D721Med (cell line): ENCODE results near the gene AGPS.
A peak's percentile ranks its signal among the peaks of the same experiment; 100 is the strongest.
"Not testable (repeated sequence)": the region's sequence is repeated elsewhere in the genome, so short reads cannot be mapped to it uniquely, and the experiment has no call there.

ENCODE experiments used
- DNase-seq: peaks from one replicate; pipeline ENCODE4 v3.0.0; 2011; ENCODE audit warnings: low spot score; ENCODE audit not compliant: insufficient read length
- FAIRE-seq: peaks from 2 replicates; lab custom pipeline; 2011; peaks lifted over from hg19 to GRCh38; lab: Jason Lieb, UNC
- TF ChIP-seq, protein P1 (sequence below): IDR thresholded peaks from 2 replicates; pipeline ENCODE4 v1.5.1; 2012; ENCODE audit warnings: mild to moderate bottlenecking, control low read depth; ENCODE audit not compliant: insufficient read depth; ENCODE audit errors: missing control alignments

The AGPS gene

DNA sequence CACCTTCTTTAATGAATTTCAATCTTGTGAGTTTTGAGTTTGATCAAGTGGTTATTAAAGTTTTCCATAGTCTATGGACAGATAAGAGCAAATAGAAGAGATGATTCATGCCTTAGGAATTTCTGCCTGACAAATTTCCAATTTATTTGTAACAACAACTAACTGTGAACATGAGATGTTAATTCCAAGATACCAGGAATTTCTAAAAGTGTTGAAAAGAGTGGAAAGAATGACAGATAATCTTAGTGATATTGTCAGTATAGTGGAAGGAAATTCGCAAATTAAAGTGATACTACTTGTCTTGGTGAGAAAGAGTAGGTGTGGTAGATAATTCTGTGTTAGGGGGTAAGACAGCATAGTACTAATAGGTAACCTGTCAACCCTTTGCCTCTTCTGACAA, 82.4 kb downstream of the AGPS start:
- TF ChIP-seq, protein P1, sequence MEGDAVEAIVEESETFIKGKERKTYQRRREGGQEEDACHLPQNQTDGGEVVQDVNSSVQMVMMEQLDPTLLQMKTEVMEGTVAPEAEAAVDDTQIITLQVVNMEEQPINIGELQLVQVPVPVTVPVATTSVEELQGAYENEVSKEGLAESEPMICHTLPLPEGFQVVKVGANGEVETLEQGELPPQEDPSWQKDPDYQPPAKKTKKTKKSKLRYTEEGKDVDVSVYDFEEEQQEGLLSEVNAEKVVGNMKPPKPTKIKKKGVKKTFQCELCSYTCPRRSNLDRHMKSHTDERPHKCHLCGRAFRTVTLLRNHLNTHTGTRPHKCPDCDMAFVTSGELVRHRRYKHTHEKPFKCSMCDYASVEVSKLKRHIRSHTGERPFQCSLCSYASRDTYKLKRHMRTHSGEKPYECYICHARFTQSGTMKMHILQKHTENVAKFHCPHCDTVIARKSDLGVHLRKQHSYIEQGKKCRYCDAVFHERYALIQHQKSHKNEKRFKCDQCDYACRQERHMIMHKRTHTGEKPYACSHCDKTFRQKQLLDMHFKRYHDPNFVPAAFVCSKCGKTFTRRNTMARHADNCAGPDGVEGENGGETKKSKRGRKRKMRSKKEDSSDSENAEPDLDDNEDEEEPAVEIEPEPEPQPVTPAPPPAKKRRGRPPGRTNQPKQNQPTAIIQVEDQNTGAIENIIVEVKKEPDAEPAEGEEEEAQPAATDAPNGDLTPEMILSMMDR = no peak
- peak; percentile 46 for FAIRE-seq

DNA sequence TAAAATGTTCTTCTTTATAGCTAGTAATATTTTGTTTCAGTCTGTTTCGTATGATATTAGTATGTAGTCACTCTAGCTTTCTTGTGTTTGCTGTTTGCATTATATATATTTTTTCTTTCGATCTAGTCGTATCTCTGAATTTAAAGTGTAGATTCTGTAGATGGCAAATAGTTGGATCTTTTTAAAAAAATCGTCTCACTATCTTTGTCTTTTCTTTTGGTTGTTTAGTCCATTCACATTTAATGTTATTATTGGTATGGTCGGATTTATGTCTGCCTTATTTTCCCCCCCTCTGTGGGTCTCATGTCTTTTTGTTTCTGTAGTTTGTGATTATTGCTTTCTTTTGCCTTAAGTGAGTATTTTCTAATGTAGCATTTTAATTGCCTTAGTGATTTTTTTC, 84.3 kb downstream of the AGPS start:
- no peak for FAIRE-seq
- TF ChIP-seq, protein P1 = no peak
- no peak for DNase-seq

More for the DNA sequence above, 82.4 kb downstream of the AGPS start:
- no peak for DNase-seq

GRCh38 chr2:177478029-177478428, 85.5 kb downstream of the AGPS start:
- TF ChIP-seq, protein P1 = no peak
- no peak for DNase-seq
- no peak for FAIRE-seq

DNA sequence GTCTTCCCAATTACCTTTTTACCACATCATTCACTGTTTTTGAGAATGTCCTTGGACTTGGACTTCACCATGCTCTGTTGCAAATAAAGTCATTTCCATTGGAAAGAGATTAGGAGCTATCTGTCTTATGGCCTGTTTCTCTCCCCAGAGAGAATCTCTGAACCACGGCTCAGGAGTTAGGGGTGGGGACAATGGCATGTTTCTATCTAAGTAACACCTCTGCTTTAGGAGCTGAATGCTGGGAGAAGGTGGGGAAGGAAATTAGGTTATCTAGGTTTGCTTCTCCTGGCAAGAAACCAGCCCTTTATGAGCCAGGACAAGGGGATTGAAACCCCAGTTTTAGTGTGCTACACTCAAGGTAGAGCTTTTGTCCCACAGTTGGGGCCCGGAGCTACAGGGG, 86.3 kb downstream of the AGPS start:
- FAIRE-seq (no peak), DNase-seq (no peak)
- TF ChIP-seq, protein P1 = no peak

DNA sequence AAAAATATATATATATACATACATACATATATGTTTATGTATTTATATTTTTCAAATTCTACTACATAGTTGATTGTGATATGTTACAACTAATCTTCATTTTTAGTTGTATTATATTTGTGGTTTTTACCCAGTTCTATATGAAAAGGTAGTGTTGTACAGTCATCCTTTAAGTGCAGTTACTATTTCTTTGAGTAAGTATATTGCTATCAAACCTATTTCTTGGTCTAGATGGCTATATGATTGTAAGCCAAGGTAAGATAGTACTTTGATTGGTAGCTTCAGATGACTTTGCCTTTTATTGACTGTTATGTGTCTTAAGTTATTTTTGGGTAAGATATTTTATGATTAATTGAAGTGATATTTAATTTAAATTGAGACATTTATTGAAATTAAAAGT, 89.6 kb downstream of the AGPS start:
- no peak for DNase-seq
- FAIRE-seq = no peak
- TF ChIP-seq, protein P1 = no peak

DNA sequence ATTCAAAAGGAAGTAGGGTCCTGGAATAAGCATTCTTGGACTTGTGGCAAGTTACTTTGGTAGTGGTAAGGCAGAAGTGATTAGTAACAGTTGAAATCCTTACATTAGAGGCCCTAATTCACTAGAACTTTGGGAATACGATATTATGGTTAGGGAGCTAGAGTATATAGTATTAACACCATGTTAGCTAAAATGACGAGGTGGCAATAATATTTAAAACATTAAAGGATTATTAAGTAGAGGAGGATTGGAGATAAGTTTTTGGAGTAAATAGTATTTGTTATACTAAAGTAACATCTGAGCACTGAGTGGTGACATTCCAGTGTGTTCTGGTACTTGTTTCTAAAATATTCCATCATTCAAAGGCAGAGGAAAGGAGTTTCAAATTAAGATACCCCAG, 91.0 kb downstream of the AGPS start:
- DNase-seq (no peak), FAIRE-seq (no peak)
- TF ChIP-seq, protein P1 = no peak

- DNase-seq (no peak), FAIRE-seq (no peak)
- TF ChIP-seq, protein P1 = no peak
Measured at GRCh38 chr2:177484180-177484795, 91.7 kb downstream of the AGPS start.

DNA sequence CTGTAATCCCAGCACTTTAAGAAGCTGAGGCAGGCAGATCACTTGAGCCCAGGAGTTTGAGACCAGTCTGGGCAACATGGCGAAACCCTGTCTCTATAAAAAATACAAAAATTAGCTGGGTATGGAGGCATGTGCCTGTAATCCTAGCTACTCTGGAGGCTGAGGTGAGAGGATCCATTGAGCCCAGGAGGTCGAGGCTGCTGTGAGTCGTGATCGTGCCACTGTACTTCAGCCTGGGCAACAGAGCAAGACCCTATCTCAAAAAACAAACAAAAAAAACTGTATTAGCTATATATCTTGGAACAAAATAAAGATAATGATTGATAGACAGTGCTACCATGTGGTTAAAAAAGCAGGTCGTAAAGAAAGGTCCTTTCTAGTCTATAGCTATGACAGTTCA, 93.1 kb downstream of the AGPS start:
- not testable (repeated sequence) for DNase-seq, FAIRE-seq
